Measurements from ENCODE around the gene EIF4B.
A peak's percentile ranks its signal among the peaks of the same experiment; 100 is the strongest.

The EIF4B gene

GRCh38 chr12:53067993-53068770 is 61.9 kb downstream of the EIF4B start:
- no peak overlapping the region for H3K4me3 ChIP-seq (ENCODE audit: low read depth, low read length)

GRCh38 chr12:53068811-53069585 is 62.7 kb downstream of the EIF4B start:
- no peak overlapping the region for H3K4me3 ChIP-seq (ENCODE audit: low read depth, low read length)

- H3K4me3 ChIP-seq (ENCODE audit: low read depth, low read length), result no peak overlapping the region
These were observed 63.6 kb downstream of the EIF4B start for GRCh38 chr12:53069621-53070410.

GRCh38 chr12:53070877-53071492 is 64.7 kb downstream of the EIF4B start:
- no peak overlapping the region for H3K4me3 ChIP-seq (ENCODE audit: low read depth, low read length)

GRCh38 chr12:53071591-53072551 is 65.6 kb downstream of the EIF4B start:
- H3K4me3 ChIP-seq (ENCODE audit: low read depth, low read length), result no peak overlapping the region

- no peak overlapping the region for H3K4me3 ChIP-seq (ENCODE audit: low read depth, low read length)
These were observed 67.6 kb downstream of the EIF4B start for GRCh38 chr12:53073881-53074280.

- no peak overlapping the region for H3K4me3 ChIP-seq (ENCODE audit: low read depth, low read length)
These were observed 68.2 kb downstream of the EIF4B start for GRCh38 chr12:53074283-53074998.

- no peak overlapping the region for H3K4me3 ChIP-seq (ENCODE audit: low read depth, low read length)
These were observed 68.7 kb downstream of the EIF4B start for GRCh38 chr12:53074999-53075370.

GRCh38 chr12:53076461-53076860 is 70.2 kb downstream of the EIF4B start:
- H3K4me3 ChIP-seq (ENCODE audit: low read depth, low read length), result no peak overlapping the region

GRCh38 chr12:53077030-53077429 is 70.8 kb downstream of the EIF4B start:
- no peak overlapping the region for H3K4me3 ChIP-seq (ENCODE audit: low read depth, low read length)

GRCh38 chr12:53078425-53079225 is 72.4 kb downstream of the EIF4B start:
- peak overlapping the region; percentile 63 for H3K4me3 ChIP-seq (ENCODE audit: low read depth, low read length)

- peak within 1 kb of the TSS; percentile 78 for H3K4me3 ChIP-seq (ENCODE audit: low read depth, low read length)
These were observed 73.2 kb downstream of the EIF4B start, which contains the start of gene SPRYD3 for GRCh38 chr12:53079226-53080117. SPRYD3 (minus strand) TSS chr12:53079390; CDS start chr12:53079333, 57 bp downstream.

GRCh38 chr12:53082637-53083175 is 76.5 kb downstream of the EIF4B start:
- no peak overlapping the region for H3K4me3 ChIP-seq (ENCODE audit: low read depth, low read length)

GRCh38 chr12:53086361-53086760 is 80.1 kb downstream of the EIF4B start:
- no peak overlapping the region for H3K4me3 ChIP-seq (ENCODE audit: low read depth, low read length)

GRCh38 chr12:53090105-53090504 is 83.8 kb downstream of the EIF4B start:
- no peak overlapping the region for H3K4me3 ChIP-seq (ENCODE audit: low read depth, low read length)

GRCh38 chr12:53090554-53090953 is 84.3 kb downstream of the EIF4B start:
- H3K4me3 ChIP-seq (ENCODE audit: low read depth, low read length), result no peak overlapping the region

- H3K4me3 ChIP-seq (ENCODE audit: low read depth, low read length), result no peak overlapping the region
These were observed 85.5 kb downstream of the EIF4B start for GRCh38 chr12:53091756-53092155.

All from iPS-11a (cell line).